Measurements from ENCODE around the gene ANKLE1. TPM values are rescaled to one million over a fixed set of nuclear protein-coding genes. Genes with fewer than 3 reads are reported as not detected.

Gene ANKLE1, protein sequence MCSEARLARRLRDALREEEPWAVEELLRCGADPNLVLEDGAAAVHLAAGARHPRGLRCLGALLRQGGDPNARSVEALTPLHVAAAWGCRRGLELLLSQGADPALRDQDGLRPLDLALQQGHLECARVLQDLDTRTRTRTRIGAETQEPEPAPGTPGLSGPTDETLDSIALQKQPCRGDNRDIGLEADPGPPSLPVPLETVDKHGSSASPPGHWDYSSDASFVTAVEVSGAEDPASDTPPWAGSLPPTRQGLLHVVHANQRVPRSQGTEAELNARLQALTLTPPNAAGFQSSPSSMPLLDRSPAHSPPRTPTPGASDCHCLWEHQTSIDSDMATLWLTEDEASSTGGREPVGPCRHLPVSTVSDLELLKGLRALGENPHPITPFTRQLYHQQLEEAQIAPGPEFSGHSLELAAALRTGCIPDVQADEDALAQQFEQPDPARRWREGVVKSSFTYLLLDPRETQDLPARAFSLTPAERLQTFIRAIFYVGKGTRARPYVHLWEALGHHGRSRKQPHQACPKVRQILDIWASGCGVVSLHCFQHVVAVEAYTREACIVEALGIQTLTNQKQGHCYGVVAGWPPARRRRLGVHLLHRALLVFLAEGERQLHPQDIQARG
- 10 to 100 TPM; 15.2 to 16.2 TPM for total RNA-seq
- polyA plus RNA-seq, result 0.47 TPM

- DNase-seq, result peak in 1 of 5 donors; percentile 58
- H3K4me3 ChIP-seq (ENCODE audit: low read length), result peak within 1 kb of the TSS; percentile 70
- peaks cover 2% of the 10 kb centered on the region for H3K36me3 ChIP-seq (ENCODE audit: insufficient read depth, low read length)
- Mint-ChIP-seq H3K4me3 (peak within 1 kb of the TSS; percentile 37 to 85 (median 82)), H3K4me1 (peaks cover 4 to 10% (median 5%) of the 10 kb centered on the region in 3 donors), H3K27me3 (no peaks in the 10 kb centered on the region), H3K36me3 (peaks cover 0 to 20% (median 4%) of the 10 kb centered on the region in 3 donors), H3K27ac (peak within 1 kb of the TSS in 1 of 8 donors; percentile 72), H3K9me3 (no peaks in the 10 kb centered on the region)
- no peaks in the 10 kb centered on the region for H3K27me3 ChIP-seq (ENCODE audit: insufficient read depth, low read length, poor library complexity, severe bottlenecking)
- H3K9me3 ChIP-seq (ENCODE audit: low read length), result no peaks in the 10 kb centered on the region
- POLR2A ChIA-PET, result interaction anchor here (0.8 to 1.2 kb wide), 4 partner anchors 14 to 76 kb away, joined by 3 to 4 read pairs (median 3); partner anchors contain the start of genes BABAM1 and USE1
- CTCF ChIA-PET, result interaction anchor here (0.7 to 8.8 kb wide), 12 partner anchors 9 to 510 kb away, joined by 3 to 93 read pairs (median 4); partner anchors contain the start of genes BABAM1 and USHBP1
- H3K4me1 ChIP-seq (ENCODE audit: insufficient read depth, low read length), result peaks cover 9% of the 10 kb centered on the region
- H3K27ac ChIP-seq (ENCODE audit: low read depth, low read length), result no peak within 1 kb of the TSS
These were observed at the start of gene ANKLE1 for GRCh38 chr19:17281391-17282304. TSS of gene ANKLE1 (plus strand) at chr19:17281901. CDS start at chr19:17281921, 20 bp downstream.

- Mint-ChIP-seq H3K27me3 (peaks cover 0 to 3% of the 10 kb centered on the region in 2 donors), H3K4me3 (peak overlapping the region in 1 of 7 donors; percentile 18), H3K4me1 (peaks cover 4 to 14% (median 7%) of the 10 kb centered on the region in 3 donors), H3K36me3 (peaks cover 0 to 6% (median 0%) of the 10 kb centered on the region in 3 donors), H3K27ac (no peak overlapping the region), H3K9me3 (no peaks in the 10 kb centered on the region)
- Histone ChIP-seq H3K36me3 (ENCODE audit: insufficient read depth, low read length) (no peaks in the 10 kb centered on the region), H3K27me3 (ENCODE audit: insufficient read depth, low read length, poor library complexity, severe bottlenecking) (no peaks in the 10 kb centered on the region), H3K4me1 (ENCODE audit: insufficient read depth, low read length) (peaks cover 15% of the 10 kb centered on the region), H3K4me3 (ENCODE audit: low read length) (no peak overlapping the region), H3K27ac (ENCODE audit: low read depth, low read length) (no peak overlapping the region), H3K9me3 (ENCODE audit: low read length) (no peaks in the 10 kb centered on the region)
- ChIA-PET CTCF (no interaction called here), POLR2A (no interaction called here)
- no peak for DNase-seq
These were observed 49.4 kb upstream of the ANKLE1 start for GRCh38 chr19:17232258-17232657.

DNA sequence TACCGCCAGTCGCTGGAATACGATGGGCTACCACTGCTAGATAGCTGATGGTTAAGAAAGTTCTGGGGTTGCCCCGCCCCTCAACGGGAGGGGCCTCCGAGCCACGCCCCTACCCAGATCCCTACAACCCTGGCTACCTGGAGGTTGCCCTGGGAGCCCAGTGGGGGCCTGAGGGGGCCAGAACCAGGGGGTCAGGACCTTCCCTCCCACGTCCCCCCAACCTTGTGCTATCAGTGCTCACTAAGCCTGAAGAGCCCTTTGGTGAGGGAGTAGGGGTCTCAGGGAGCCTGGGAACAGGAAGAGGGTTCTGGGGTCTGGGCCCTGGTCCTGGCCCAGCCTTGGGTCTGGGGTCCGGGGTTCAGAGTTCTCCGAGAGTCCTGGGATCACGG, 46.8 kb upstream of the ANKLE1 start:
- Histone ChIP-seq H3K4me3 (ENCODE audit: low read length) (peak overlapping the region; percentile 78), H3K9me3 (ENCODE audit: low read length) (no peaks in the 10 kb centered on the region), H3K36me3 (ENCODE audit: insufficient read depth, low read length) (no peaks in the 10 kb centered on the region), H3K27ac (ENCODE audit: low read depth, low read length) (peak overlapping the region; percentile 64), H3K4me1 (ENCODE audit: insufficient read depth, low read length) (peaks cover 15% of the 10 kb centered on the region), H3K27me3 (ENCODE audit: insufficient read depth, low read length, poor library complexity, severe bottlenecking) (no peaks in the 10 kb centered on the region)
- POLR2A ChIA-PET, result interaction anchor here (0.6 to 1.9 kb wide), 5 partner anchors 9 to 158 kb away, joined by 5 to 18 read pairs (median 11); partner anchors contain the start of genes OCEL1 and USE1
- CTCF ChIA-PET, result interaction anchor here (0.6 to 2.2 kb wide), 17 partner anchors 9 to 839 kb away, joined by 3 to 18 read pairs (median 6); partner anchors contain the start of genes HAUS8, MRPL34, MYO9B and OCEL1
- Mint-ChIP-seq H3K4me1 (peaks cover 4 to 7% (median 5%) of the 10 kb centered on the region in 3 donors), H3K27ac (no peak overlapping the region), H3K27me3 (peaks cover 0 to 3% of the 10 kb centered on the region in 2 donors), H3K4me3 (peak overlapping the region; percentile 63 to 83 (median 73)), H3K9me3 (no peaks in the 10 kb centered on the region), H3K36me3 (no peaks in the 10 kb centered on the region)
- DNase-seq, result peak in 4 of 5 donors; percentile 20 to 55 (median 42)

- no peaks in the 10 kb centered on the region for H3K36me3 Mint-ChIP-seq
- CTCF ChIA-PET, result interaction anchor here (0.6 to 2.2 kb wide), 27 partner anchors 9 to 1566 kb away, joined by 3 to 18 read pairs (median 5); partner anchors contain the start of genes BABAM1, HAUS8, MRPL34 and MYO9B
These were observed 46.3 kb upstream of the ANKLE1 start for GRCh38 chr19:17235300-17235970.

DNA sequence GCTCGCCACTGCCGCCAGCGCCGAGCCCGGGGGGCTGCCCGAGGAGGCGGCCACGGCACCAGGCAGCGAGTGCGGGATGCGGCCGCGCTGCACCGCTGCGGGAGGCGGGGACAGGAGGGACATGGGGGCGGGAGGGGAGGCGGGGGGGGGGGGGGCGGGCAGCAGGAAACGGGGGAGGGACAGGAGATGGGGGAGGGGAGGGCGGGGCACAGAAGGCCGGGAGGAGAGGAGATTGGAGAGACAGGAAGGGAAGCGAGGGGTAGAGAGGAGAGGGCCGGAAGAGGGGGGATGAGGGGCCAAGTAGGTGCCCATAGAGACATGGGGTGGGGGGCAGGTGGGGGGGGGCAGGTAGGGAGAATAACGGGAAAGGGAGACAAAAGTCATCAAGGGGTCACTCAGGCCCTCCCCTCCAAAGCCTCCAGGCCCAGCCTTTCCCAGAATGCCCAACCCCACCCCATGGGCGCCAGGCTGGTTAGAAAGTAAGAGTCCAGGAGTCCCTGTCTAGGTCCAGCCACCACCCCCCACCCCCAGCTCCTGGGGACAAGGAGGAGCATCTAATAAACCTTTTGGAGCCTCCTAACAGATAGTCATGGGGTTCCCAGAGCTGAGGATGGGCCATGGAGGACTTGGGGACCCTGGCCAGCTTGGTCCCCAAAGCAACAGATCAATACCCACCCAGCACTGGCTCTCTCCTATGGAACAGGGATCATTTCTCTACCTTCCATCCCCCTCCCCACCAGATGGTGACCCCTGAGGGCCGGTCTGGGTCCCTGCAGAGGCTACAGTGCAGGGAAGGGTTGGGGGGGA, 45.5 kb upstream of the ANKLE1 start:
- H3K4me3 Mint-ChIP-seq, result peak overlapping the region in 5 of 7 donors; percentile 20 to 74 (median 38)
- peaks cover 15% of the 10 kb centered on the region for H3K4me1 ChIP-seq (ENCODE audit: insufficient read depth, low read length)
- H3K9me3 ChIP-seq (ENCODE audit: low read length), result no peaks in the 10 kb centered on the region
- peak overlapping the region; percentile 78 for H3K4me3 ChIP-seq (ENCODE audit: low read length)
- H3K36me3 ChIP-seq (ENCODE audit: insufficient read depth, low read length), result no peaks in the 10 kb centered on the region
- H3K27ac ChIP-seq (ENCODE audit: low read depth, low read length), result peak overlapping the region; percentile 64
- no peaks in the 10 kb centered on the region for H3K36me3 Mint-ChIP-seq
- ChIA-PET CTCF (interaction anchor here (0.6 to 2.2 kb wide), 26 partner anchors 9 to 1565 kb away, joined by 3 to 18 read pairs (median 5); partner anchors contain the start of genes BABAM1, HAUS8, MRPL34 and MYO9B), POLR2A (interaction anchor here (0.9 to 1.9 kb wide), 5 partner anchors 10 to 160 kb away, joined by 4 to 18 read pairs (median 5); partner anchors contain the start of genes OCEL1 and USE1)
- no peak overlapping the region for H3K27ac Mint-ChIP-seq
- no peaks in the 10 kb centered on the region for H3K27me3 ChIP-seq (ENCODE audit: insufficient read depth, low read length, poor library complexity, severe bottlenecking)
- peaks cover 4 to 7% (median 5%) of the 10 kb centered on the region in 3 donors for H3K4me1 Mint-ChIP-seq
- peaks cover 0 to 3% of the 10 kb centered on the region in 2 donors for H3K27me3 Mint-ChIP-seq
- DNase-seq, result no peak
- no peaks in the 10 kb centered on the region for H3K9me3 Mint-ChIP-seq

More at GRCh38 chr19:17235300-17235970, 46.3 kb upstream of the ANKLE1 start:
- no peak overlapping the region for H3K27ac Mint-ChIP-seq
- H3K4me1 Mint-ChIP-seq, result peaks cover 4 to 7% (median 5%) of the 10 kb centered on the region in 3 donors
- H3K4me3 Mint-ChIP-seq, result peak overlapping the region; percentile 63 to 83 (median 73)
- peak; percentile 65 to 84 (median 71) for DNase-seq
- Histone ChIP-seq H3K9me3 (ENCODE audit: low read length) (no peaks in the 10 kb centered on the region), H3K4me3 (ENCODE audit: low read length) (peak overlapping the region; percentile 78), H3K27me3 (ENCODE audit: insufficient read depth, low read length, poor library complexity, severe bottlenecking) (no peaks in the 10 kb centered on the region), H3K36me3 (ENCODE audit: insufficient read depth, low read length) (no peaks in the 10 kb centered on the region), H3K4me1 (ENCODE audit: insufficient read depth, low read length) (peaks cover 15% of the 10 kb centered on the region), H3K27ac (ENCODE audit: low read depth, low read length) (peak overlapping the region; percentile 64)
- POLR2A ChIA-PET, result interaction anchor here (0.6 to 1.9 kb wide), 6 partner anchors 9 to 159 kb away, joined by 4 to 18 read pairs (median 8); partner anchors contain the start of genes OCEL1 and USE1
- no peaks in the 10 kb centered on the region for H3K9me3 Mint-ChIP-seq
- peaks cover 0 to 3% of the 10 kb centered on the region in 2 donors for H3K27me3 Mint-ChIP-seq

DNA sequence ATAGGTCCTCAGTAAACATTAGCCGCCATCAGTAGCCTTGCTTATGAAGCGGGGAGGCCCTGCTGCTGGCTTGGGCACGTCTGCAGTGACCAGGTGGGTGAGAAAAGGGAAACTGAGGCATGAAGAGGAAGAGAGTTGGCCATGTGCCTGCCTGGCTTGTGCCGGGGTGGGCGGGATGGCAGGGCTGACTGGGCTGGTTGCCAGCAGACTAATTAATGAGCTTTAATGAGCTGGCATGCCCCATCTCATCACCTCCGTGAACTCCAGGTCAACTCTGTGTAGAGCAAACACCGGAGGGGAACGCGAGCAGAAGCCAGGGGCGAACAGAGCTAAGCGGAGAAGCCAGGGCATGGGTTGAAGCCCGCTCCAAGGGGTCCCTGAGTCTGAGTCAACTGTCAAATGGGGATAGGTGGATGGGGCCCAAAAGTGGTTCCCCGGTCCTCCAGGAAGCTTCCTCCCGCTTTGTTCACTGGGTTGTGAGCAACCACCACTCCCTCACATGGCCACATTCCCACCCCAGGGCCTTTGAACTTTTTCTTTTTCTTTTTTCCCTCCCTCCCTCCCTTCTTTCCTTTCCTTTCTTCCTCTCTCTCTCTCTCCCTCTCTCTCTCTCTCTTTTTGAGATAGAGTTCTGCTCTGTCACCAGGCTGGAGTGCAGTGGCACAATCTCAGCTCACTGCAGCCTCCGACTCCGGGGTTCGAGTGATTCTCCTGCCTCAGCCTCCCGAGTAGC, 44.7 kb upstream of the ANKLE1 start:
- Histone ChIP-seq H3K4me1 (ENCODE audit: insufficient read depth, low read length) (peaks cover 15% of the 10 kb centered on the region), H3K27ac (ENCODE audit: low read depth, low read length) (no peak overlapping the region), H3K27me3 (ENCODE audit: insufficient read depth, low read length, poor library complexity, severe bottlenecking) (no peaks in the 10 kb centered on the region), H3K36me3 (ENCODE audit: insufficient read depth, low read length) (no peaks in the 10 kb centered on the region), H3K9me3 (ENCODE audit: low read length) (no peaks in the 10 kb centered on the region), H3K4me3 (ENCODE audit: low read length) (no peak overlapping the region)
- peaks cover 0 to 3% of the 10 kb centered on the region in 2 donors for H3K27me3 Mint-ChIP-seq
- CTCF ChIA-PET, result interaction anchor here (1.0 kb wide), 1 partner anchor 126 kb away, joined by 3 read pairs; no protein-coding TSS in a partner anchor
- no peak for DNase-seq
- peak overlapping the region in 4 of 7 donors; percentile 22 to 63 (median 58) for H3K4me3 Mint-ChIP-seq
- H3K4me1 Mint-ChIP-seq, result peaks cover 4 to 7% (median 5%) of the 10 kb centered on the region in 3 donors
- H3K36me3 Mint-ChIP-seq, result no peaks in the 10 kb centered on the region
- POLR2A ChIA-PET, result no interaction called here
- H3K9me3 Mint-ChIP-seq, result no peaks in the 10 kb centered on the region
- H3K27ac Mint-ChIP-seq, result peak overlapping the region in 1 of 8 donors; percentile 46
